ELR (cell line): ENCODE measurements around the gene MED12L.
"Not testable (repeated sequence)": the region's sequence is repeated elsewhere in the genome, so short reads cannot be mapped to it uniquely, and the experiment has no call there.

ENCODE experiments used
- DNase-seq: peaks from one replicate; pipeline ENCODE4 v3.0.0-alpha.2; 2015; ENCODE audit warnings: low read depth

The MED12L gene

GRCh38 chr3:151085227-151085888 is at the start of gene MED12L:
MED12L (plus strand) TSS chr3:151085664; CDS start chr3:151086927, 1,263 bp downstream.
- peak; percentile 75 for DNase-seq

GRCh38 chr3:151037746-151038477 is 47.6 kb upstream of the MED12L start:
- peak; percentile 97 for DNase-seq

- peak; percentile 85 for DNase-seq
These were observed 40.8 kb upstream of the MED12L start for GRCh38 chr3:151044706-151045105.

GRCh38 chr3:151047636-151048035 is 37.8 kb upstream of the MED12L start:
- DNase-seq: peak; percentile 9

- no peak for DNase-seq
These were observed 33.9 kb upstream of the MED12L start for GRCh38 chr3:151051533-151051932.

- no peak for DNase-seq
These were observed 33.1 kb upstream of the MED12L start for GRCh38 chr3:151052346-151052745.

GRCh38 chr3:151052756-151053155 is 32.7 kb upstream of the MED12L start:
- peak; percentile 21 for DNase-seq

- DNase-seq: no peak
These were observed 26.7 kb upstream of the MED12L start for GRCh38 chr3:151058740-151059139.

- DNase-seq: no peak
These were observed 22.9 kb upstream of the MED12L start for GRCh38 chr3:151062611-151063010.

- peak; percentile 34 for DNase-seq
These were observed 18.3 kb upstream of the MED12L start for GRCh38 chr3:151067158-151067557.

- DNase-seq: not testable (repeated sequence)
These were observed 12.6 kb upstream of the MED12L start for GRCh38 chr3:151072842-151073241.

GRCh38 chr3:151074256-151074655 is 11.2 kb upstream of the MED12L start:
- no peak for DNase-seq

- no peak for DNase-seq
These were observed 9.4 kb upstream of the MED12L start for GRCh38 chr3:151075869-151076562.

- DNase-seq: no peak
These were observed 8.8 kb upstream of the MED12L start for GRCh38 chr3:151076626-151077025.

GRCh38 chr3:151081082-151081481 is 4.4 kb upstream of the MED12L start:
- DNase-seq: not testable (repeated sequence)

GRCh38 chr3:151082880-151083838 is 2.3 kb upstream of the MED12L start:
- no peak for DNase-seq

- DNase-seq: no peak
These were observed 604 bp upstream of the MED12L start for GRCh38 chr3:151084893-151085226.

GRCh38 chr3:151085889-151086483 is 522 bp downstream of the MED12L start:
- peak; percentile 41 for DNase-seq

GRCh38 chr3:151086484-151087456 is 1.3 kb downstream of the MED12L start:
- DNase-seq: peak; percentile 88

- no peak for DNase-seq
These were observed 2.2 kb downstream of the MED12L start for GRCh38 chr3:151087648-151088047.
